GM20000 (cell line): ENCODE measurements around the gene MBL2.

Experiments
- DNase-seq: peaks from one replicate; pipeline ENCODE4 v3.0.0; 2012; ENCODE audit warnings: low spot score
- TF ChIP-seq, protein P1 (sequence below): IDR thresholded peaks from 2 replicates; pipeline ENCODE4 v1.5.1; 2012; ENCODE audit warnings: mild to moderate bottlenecking, control low read depth; ENCODE audit errors: extremely low read depth, missing control alignments

MBL2 gene

DNA sequence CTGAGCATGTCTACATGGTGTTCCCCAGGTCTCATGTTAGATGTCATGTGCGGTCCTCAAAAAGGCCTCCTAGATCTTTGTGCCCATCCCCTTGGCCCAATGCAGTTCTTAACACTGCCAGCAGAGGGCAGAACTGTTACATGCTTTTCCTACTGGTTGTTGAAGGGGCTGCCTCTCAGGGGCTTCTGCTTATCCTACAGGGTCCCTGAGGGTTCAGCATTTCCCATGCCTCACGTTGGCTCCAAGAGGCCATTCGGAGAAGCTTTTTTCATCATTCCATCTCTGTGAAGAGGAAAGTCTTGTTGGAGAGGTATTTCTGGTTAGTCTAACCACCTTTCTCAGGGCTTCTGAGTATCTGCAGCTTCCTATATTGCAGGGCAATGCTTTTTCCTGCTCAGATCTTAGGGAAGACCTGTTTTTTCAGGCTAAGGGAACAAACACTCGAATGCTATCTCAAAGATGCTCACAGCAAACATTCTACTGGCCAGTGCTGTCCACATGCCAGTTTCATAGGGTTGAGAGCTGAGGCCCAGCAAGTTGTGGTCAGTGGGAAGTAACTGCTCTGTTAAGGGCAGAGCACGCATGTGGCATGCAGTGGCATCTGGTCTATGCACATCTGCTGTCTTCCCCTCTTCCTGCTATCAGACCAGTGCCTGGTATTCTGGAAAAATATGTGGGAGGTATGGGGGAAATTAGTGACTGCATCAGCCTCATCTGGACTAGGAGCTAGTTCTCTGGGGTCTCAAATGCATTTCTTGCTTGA is 31.5 kb downstream of the MBL2 start:
- TF ChIP-seq, protein P1, sequence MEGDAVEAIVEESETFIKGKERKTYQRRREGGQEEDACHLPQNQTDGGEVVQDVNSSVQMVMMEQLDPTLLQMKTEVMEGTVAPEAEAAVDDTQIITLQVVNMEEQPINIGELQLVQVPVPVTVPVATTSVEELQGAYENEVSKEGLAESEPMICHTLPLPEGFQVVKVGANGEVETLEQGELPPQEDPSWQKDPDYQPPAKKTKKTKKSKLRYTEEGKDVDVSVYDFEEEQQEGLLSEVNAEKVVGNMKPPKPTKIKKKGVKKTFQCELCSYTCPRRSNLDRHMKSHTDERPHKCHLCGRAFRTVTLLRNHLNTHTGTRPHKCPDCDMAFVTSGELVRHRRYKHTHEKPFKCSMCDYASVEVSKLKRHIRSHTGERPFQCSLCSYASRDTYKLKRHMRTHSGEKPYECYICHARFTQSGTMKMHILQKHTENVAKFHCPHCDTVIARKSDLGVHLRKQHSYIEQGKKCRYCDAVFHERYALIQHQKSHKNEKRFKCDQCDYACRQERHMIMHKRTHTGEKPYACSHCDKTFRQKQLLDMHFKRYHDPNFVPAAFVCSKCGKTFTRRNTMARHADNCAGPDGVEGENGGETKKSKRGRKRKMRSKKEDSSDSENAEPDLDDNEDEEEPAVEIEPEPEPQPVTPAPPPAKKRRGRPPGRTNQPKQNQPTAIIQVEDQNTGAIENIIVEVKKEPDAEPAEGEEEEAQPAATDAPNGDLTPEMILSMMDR, result peak; percentile 95
- DNase-seq, result peak; percentile 53

DNA sequence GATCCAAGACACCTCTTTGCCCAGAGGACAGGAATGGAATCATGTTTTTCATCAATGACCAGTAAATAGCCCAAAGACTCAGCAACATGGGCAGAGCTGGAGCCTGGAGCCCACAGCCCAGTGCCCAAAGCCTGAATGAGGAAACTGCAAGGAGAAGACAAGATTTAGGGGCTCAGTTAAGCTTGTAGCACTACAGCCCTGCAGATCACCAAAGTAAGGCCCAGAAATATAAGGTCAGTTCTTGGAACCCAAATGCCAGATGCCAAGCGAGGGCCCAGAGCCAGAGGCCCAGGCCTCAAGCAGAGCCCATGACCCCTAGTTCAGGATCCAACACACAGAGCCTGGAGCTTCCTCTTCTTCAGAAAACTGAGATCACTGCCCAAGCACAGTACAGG is 32.4 kb downstream of the MBL2 start:
- DNase-seq, result no peak
- TF ChIP-seq, protein P1, result no peak

DNA sequence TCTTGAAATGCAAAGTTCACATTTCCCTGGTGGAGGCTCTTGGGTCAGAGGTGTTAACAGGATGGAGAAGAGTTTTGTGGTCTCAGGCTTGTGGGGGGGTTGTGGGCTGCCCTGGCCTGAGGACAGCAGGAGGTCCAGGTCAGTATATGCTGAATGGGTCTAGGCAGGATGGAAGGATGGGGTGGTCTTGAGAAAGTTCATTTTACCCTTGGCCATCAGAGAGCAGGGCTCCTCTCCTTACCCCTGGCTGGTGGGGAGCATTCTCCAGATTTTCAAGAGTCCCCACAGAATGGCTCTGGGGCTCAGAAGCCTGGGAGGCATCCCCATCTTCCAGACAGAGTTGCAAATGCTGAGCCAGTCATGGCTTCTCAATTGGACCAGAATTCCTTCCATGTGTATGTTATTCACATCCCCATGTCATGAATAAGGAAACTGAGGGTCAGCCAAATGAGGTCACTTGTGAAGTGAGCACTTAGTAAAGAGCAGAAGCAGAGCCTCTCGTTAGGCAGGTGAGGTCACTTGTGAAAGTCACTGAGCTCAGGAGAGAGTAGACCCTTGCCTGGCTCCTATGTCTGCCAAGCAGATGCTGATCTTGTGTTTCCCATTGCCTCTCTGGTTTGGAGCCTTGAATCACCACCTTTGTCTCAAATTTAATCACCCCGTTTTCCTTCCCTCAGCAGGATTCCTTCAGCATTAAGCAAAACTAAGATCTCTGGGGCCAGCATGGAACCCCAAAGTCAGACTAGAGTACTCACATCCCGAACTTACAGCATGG is 33.0 kb downstream of the MBL2 start:
- TF ChIP-seq, protein P1, result no peak

DNA sequence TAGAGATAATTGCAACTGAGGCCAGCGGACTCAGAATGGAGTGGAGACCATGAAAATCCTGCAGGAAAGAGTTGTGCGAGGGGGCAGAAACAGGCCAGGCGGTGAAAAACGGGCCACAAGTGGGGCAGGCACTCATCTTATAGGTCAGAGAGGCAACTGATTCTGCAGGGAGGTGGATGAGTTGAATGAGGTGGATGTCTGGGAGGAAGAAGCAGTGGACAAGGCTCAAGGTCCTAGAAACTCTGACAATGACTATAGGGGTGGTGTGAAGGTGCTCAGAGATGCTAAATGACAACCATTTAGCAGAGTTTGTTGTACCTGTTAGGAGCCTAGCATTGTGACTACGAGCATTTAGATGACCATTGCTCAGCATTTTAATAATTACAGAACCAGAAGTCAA is 33.6 kb downstream of the MBL2 start:
- TF ChIP-seq, protein P1, result no peak
- DNase-seq, result no peak

More for the DNA sequence above, 33.0 kb downstream of the MBL2 start:
- no peak for DNase-seq

DNA sequence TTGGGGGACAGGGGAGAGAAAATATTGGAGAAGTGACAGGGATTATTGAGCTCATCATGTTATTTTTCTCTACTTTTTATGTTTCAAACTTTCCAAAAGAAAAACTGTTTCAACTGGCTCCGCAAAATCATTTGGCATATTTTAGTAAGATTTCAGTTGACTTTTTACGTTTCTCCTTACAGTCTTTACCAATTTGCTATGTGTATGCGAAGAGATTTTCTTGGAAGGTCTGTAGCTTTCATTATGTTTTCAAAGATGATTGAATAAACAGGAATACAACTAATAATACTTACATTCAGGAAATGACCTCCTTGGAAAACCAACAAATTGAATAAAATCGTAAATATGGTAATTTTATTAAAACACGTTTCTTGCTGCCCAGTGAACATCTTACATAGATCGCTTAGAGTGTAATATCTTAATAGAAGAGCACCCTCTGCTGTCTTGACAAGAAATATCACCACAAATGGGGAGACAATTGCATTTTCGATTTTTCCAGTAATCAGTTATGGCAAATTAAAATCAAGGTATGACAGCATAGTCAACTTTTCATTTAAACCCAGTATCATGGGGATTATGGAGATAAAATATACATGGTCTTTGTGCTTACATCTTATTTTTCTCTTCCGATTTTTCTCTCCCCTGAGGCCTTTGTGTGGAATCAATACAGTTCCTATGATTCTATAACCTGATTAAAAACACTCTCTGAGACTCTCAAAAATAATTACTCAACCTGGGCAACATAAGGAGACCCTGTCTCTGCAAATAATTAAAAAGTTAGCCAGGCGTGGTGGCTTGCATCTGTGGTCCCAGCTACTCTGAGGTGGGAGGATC is 43.1 kb downstream of the MBL2 start:
- TF ChIP-seq, protein P1, result no peak
- DNase-seq, result peak; percentile 36

DNA sequence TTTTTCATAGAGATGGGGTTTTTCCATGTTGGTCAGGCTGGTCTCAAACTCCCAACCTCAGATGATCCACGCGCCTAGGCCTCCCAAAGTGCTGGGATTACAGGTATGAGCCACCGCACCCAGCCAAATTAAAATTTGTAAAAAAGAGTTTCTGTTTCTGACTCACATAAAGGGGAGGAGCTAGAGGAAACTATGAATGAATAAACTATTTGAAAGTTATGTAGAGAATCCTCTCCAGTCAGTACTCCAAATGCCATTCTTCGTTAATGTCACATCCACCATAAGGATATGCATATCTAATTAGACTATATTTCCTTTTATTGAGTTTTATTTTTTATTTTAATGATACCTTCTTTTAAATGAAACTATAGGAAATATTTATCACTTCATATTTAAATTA is 52.6 kb downstream of the MBL2 start:
- no peak for DNase-seq

More for the DNA sequence above, 52.6 kb downstream of the MBL2 start:
- TF ChIP-seq, protein P1, result no peak
